ENCODE data around the gene ATRN. TPM values are rescaled to one million over a fixed set of nuclear protein-coding genes. Genes with fewer than 3 reads are reported as not detected.

ATRN gene
- 93.4 and 93.8 TPM in 2 replicates for total RNA-seq

DNA sequence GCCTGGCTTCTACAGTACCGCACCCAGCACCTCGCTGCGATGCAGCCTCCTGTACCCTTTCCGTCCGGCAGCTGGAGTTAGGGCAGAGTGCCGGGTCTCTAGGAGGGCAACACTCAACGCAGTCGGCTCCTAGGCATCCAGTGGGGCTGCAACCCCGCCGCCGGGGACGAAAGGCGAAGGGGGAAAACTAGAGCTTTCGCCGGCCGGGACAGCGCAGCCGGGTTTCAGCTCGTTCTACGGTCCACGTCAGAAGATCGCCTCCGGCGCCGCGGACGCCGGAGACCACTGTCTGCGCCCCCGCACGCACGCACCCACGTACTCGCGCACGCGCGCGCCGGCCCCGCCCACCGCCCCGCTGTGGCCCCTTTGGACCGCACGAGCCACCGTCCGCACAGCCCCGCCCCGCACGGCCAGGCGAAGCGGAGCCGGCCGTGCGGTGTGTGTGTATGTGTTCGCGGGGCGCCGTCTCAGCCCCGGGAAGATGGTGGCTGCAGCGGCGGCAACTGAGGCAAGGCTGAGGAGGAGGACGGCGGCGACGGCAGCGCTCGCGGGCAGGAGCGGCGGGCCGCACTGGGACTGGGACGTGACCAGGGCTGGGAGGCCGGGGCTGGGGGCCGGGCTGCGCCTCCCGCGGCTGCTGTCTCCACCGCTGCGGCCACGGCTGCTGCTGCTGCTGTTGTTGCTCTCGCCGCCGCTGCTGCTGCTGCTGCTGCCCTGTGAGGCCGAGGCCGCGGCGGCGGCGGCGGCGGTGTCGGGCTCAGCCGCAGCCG is at the start of gene ATRN:
Gene ATRN (plus strand): TSS at position 392 of the 770 bp plus-strand sequence. CDS start 90 bp downstream, at position 482.

DNA sequence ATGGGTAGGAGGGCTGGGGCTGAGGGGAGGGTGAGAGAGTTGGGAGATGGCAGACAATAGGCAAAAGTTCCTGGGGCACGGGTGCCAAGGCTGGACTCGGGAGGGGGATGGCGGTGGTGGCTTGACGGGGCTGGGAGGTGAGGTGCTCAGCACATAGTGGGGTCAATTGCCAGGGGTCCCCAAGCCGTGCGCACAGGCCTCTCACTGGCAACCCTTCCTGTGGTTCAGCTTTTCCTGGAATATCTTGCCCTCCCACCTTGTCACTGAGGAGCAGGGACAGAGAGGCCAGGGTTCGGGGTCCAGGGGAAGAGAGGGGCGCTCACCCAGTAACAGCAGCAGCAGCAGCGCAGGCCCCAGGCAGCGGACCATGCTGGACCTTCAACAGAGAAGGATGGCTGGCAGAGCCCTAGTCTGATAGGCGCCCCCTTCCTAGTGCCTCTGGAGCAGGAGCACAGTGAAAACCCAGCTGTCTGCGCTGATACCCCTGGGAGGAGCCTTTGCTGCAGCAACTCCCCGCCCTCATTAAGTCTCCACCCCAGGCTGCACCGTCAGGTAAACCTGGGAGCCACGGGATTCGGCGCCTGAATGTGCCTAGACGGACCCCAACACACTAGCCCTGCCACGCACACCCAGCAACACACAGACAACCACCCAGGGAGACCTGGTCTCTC is 192.3 kb downstream of the ATRN start, which contains the start of gene GFRA4:
Gene GFRA4 (minus strand): TSS at position 369 of the 671 bp plus-strand sequence. CDS start 0 bp downstream, at position 369.

DNA sequence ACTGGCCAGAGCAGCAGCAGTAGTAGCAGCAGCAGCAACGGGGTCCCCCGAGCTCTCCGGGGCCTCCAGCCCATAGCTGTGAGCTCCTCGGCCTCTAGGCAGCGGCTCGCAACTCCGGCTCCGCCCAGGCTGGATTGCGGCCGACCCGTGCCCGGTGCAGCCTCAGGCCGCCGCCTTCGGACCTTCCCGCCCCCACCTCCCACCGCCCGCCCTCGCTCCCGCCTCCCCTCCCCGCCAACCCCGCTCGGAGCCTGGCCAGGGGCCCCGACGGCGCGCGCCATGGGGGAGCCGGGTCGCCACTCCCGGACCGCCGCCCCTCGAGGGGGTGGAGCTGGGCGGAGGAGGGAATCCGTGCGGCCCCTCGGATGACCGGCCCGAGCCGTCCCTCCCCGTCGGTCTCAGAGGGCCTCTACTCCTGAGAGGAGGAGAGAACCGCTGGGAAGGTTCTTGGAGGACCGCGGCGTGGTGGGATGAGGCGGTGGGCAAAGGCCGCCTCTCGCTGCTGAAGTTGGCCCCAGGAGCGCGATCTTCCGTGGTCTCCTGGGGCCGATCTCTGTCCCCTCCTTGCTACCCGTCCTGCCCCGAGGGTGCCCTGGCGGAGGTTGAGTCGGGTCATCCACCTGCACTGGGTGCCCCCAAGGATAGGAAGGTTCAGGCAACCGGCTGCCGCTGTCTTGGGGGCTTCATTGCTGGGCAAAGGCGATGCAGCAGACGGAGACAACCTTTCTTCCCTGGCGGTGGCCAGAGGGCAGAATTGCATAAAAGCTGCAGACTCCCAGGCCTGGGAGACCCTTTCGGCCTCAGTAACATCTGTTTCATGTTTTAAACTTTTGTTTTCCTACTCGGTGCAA is 211.3 kb downstream of the ATRN start, which contains the start of gene ADAM33:
Gene ADAM33 (minus strand): TSS at position 80 of the 851 bp plus-strand sequence. CDS start 6 bp downstream, at position 74.

Other genes starting within 250 kb of the ATRN start
- 0.20 and 1.2 TPM in 2 replicates for gene SLC4A11, start 231.8 kb upstream of the ATRN start, total RNA-seq
- gene DNAAF9, start 63.3 kb upstream of the ATRN start, total RNA-seq = 18.9 and 24.7 TPM in 2 replicates
- not detected in 2 replicates for gene GFRA4, start 192.4 kb downstream of the ATRN start, total RNA-seq
- 11.3 and 15.3 TPM in 2 replicates for gene ADAM33, start 211.0 kb downstream of the ATRN start, total RNA-seq
- gene SIGLEC1, start 241.6 kb downstream of the ATRN start, total RNA-seq = not detected in 2 replicates

All from smooth muscle cell of the pulmonary artery (primary cell).